ENCODE data around the gene CLINT1.
A peak's percentile ranks its signal among the peaks of the same experiment; 100 is the strongest.

The CLINT1 gene

GRCh38 chr5:157758706-157759105, 100.2 kb downstream of the CLINT1 start:
- DNase-seq (ENCODE audit: low read depth): no peak

GRCh38 chr5:157756122-157756521, 102.8 kb downstream of the CLINT1 start:
- no peak for DNase-seq (ENCODE audit: low read depth)

DNA sequence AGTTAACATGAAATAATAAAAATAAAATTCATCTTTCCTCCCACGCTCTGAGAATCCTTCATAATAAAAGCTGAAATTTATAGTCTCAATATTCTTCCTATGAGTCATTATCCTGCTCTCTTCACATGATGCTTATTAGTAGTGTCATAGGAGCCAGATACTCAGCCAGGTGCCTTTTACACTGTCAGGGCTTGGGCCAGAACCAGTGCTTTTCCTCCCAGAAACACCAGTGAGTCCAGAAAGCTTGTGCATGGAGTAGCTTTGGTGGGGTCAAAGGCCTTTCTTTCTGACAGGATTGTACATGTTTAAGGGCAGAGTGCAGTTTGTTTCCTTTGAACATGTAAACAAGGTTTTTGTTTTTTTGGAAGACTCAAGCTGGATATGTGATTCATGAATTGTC, 108.6 kb downstream of the CLINT1 start:
- peak; percentile 79 for DNase-seq (ENCODE audit: low read depth)

DNA sequence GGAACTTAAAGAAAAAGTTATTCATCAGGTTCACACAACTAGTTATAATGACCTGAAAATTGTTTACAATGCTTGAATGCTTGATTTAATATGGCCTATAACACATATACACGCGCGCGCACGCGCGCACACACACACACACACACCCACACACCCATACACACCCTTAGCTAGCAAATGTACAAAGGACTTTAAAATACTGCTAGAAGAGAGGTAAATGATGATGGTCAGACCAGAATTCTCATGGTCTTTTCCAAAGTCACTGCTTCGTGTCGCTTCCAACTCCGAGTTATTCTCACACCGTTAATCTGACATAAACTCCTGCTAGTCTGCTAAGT, 109.5 kb downstream of the CLINT1 start:
- no peak for DNase-seq (ENCODE audit: low read depth)

- DNase-seq (ENCODE audit: low read depth): peak; percentile 91
These were observed 110.0 kb downstream of the CLINT1 start for GRCh38 chr5:157748760-157749461.

GRCh38 chr5:157747766-157748700, 110.9 kb downstream of the CLINT1 start:
- DNase-seq (ENCODE audit: low read depth): peak; percentile 22

GRCh38 chr5:157747173-157747740, 111.7 kb downstream of the CLINT1 start:
- DNase-seq (ENCODE audit: low read depth): no peak

DNA sequence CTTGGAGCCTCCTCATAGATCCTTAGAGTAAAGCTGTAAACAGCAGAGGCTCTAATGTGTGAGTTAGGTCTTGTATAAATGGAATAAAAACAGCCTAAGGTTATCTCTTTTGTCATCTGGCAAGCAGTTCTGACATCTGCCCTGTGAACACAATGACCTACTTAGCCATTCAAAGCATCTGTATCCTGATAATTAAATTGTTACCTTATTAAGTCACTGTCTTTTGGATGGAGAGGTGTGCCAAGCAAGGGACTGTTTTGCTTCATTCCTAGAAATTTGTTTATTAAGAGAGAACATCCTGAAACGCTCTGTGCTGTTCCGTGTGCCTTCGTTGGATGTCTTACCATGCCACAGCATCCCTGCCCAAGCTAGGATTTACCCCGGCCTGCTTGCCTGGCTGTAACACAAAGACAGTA, 113.9 kb downstream of the CLINT1 start:
- no peak for DNase-seq (ENCODE audit: low read depth)

DNA sequence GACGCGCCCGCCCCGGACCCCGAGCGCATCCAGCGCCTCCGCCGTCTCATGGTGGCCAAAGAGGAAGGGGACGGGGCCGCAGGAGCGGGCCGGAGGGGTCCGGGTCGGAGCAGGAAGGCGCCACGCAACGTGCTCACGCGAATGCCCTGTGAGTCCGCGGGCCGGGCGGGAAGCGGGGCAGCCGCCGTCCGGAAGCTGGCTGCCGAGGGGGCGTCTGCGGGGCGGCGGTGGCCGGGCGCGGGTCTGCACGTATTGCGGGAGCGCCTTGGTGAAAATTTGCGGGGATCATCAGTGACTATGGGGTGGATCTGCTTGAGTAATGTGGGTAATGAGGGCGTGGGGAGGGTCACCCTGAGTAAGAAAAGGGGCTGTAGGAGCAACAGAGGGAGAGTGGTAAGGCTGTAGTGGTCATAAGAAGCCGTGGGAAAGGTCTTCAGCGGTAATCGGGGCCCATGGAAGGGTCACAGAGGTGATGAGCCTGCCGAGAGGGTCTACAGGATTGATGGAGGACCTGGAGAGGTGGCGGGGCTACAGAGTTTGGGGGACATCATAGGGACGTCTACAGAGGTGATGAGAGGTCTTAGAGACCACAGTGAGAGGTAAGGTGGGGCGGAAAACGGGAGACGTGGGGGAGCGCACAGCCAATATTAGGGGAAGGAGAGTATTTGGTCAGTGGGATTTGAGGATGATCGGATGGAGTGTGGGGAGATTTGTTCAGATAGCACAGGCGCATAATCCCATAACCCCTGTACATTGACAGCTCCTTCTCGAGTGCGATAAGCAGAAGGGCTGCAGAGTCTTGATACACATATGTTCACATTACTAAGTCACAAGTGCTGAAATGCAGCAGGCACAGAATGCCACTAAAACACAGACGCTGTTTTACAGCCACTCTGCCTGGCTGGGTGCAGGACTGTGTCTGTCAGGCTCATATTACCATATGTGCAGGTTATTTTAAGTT, 114.6 kb downstream of the CLINT1 start:
- peak; percentile 53 for DNase-seq (ENCODE audit: low read depth)

GRCh38 chr5:157743163-157744050, 115.5 kb downstream of the CLINT1 start, which contains the start of gene LSM11:
Gene LSM11, plus strand, starts transcription at chr5:157743712. Its CDS starts 39 bp downstream, at chr5:157743751.
- DNase-seq (ENCODE audit: low read depth): peak; percentile 87

DNA sequence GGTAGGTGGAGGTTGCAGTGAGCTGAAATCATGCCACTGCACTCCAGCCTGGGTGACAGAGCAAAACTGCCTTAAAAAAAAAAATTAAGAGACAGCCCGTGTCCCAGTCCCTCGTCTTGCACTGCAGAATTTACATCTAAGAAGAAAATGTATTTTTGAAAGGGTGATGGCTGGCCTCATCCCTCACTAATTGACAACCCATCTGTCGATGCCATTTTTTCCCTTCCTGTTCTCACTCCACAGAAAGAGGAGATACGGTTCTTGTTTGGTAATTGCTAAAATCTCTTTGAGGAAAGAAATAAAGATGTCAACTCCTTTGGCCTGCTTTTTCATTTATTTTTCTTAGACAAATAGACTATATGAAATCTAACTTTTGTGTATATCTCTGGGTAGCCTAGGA, 117.8 kb downstream of the CLINT1 start:
- no peak for DNase-seq (ENCODE audit: low read depth)

DNA sequence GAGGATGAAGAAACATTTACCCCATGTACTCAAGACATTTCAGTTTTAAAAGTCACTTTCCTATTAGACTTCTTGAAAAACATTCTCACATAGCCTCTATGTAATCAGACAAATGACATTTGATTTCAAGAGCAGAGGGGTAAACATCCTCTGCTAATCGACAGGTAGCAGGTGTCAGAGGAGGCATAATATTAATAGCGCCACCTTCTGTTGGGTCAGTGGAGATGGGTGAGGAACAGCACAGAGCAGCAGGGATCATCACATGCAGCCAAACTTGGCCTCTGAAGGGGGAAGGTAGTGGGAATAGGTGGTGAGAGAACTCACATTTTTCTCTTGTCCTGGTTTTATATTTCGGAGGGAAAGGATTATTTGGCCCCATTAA, 118.7 kb downstream of the CLINT1 start:
- DNase-seq (ENCODE audit: low read depth): peak; percentile 52

- DNase-seq (ENCODE audit: low read depth): no peak
These were observed 119.3 kb downstream of the CLINT1 start for GRCh38 chr5:157739388-157740228.

GRCh38 chr5:157735991-157736390, 123.0 kb downstream of the CLINT1 start:
- no peak for DNase-seq (ENCODE audit: low read depth)
